Measurements from ENCODE around the gene COL5A1.
"Not testable (repeated sequence)": the region's sequence is repeated elsewhere in the genome, so short reads cannot be mapped to it uniquely, and the experiment has no call there.

The COL5A1 gene

GRCh38 chr9:134712926-134713325 is 71.3 kb downstream of the COL5A1 start:
- FAIRE-seq = no peak

GRCh38 chr9:134715536-134715935 is 73.9 kb downstream of the COL5A1 start:
- FAIRE-seq = not testable (repeated sequence)

- FAIRE-seq = no peak
Measured at GRCh38 chr9:134716067-134716466, 74.5 kb downstream of the COL5A1 start.

GRCh38 chr9:134717056-134717455 is 75.5 kb downstream of the COL5A1 start:
- FAIRE-seq = no peak

- FAIRE-seq = no peak
Measured at GRCh38 chr9:134717924-134718645, 76.5 kb downstream of the COL5A1 start.

GRCh38 chr9:134719331-134719730 is 77.7 kb downstream of the COL5A1 start:
- no peak for FAIRE-seq

- FAIRE-seq = no peak
Measured at GRCh38 chr9:134720136-134720753, 78.6 kb downstream of the COL5A1 start.

- FAIRE-seq = no peak
Measured at GRCh38 chr9:134720796-134721195, 79.2 kb downstream of the COL5A1 start.

- FAIRE-seq = no peak
Measured at GRCh38 chr9:134721344-134721743, 79.7 kb downstream of the COL5A1 start.

- FAIRE-seq = no peak
Measured at GRCh38 chr9:134722120-134722701, 80.6 kb downstream of the COL5A1 start.

GRCh38 chr9:134723037-134723436 is 81.4 kb downstream of the COL5A1 start:
- no peak for FAIRE-seq

- no peak for FAIRE-seq
Measured at GRCh38 chr9:134723491-134724190, 82.0 kb downstream of the COL5A1 start.

- FAIRE-seq = no peak
Measured at GRCh38 chr9:134724202-134724911, 82.8 kb downstream of the COL5A1 start.

- FAIRE-seq = no peak
Measured at GRCh38 chr9:134724912-134725604, 83.5 kb downstream of the COL5A1 start.

- no peak for FAIRE-seq
Measured at GRCh38 chr9:134725605-134725940, 84.0 kb downstream of the COL5A1 start.

- FAIRE-seq = no peak
Measured at GRCh38 chr9:134726026-134726721, 84.6 kb downstream of the COL5A1 start.

GRCh38 chr9:134726722-134727034 is 85.1 kb downstream of the COL5A1 start:
- no peak for FAIRE-seq

GRCh38 chr9:134728021-134728795 is 86.6 kb downstream of the COL5A1 start:
- FAIRE-seq = no peak

- FAIRE-seq = no peak
Measured at GRCh38 chr9:134728801-134729495, 87.3 kb downstream of the COL5A1 start.

- no peak for FAIRE-seq
Measured at GRCh38 chr9:134730011-134730760, 88.6 kb downstream of the COL5A1 start.

Data from colon (tissue), 2 donors.